HG03196 (cell line): ENCODE results near the gene BBX.

Source experiments
- ATAC-seq: cut with Tn5 transposase; IDR thresholded peaks from one replicate; pipeline ENCODE4 v1.9.1; 2021; ENCODE audit not compliant: unreplicated experiment

The BBX gene

GRCh38 chr3:107791450-107791849 is 268.7 kb downstream of the BBX start:
- no peak for ATAC-seq

GRCh38 chr3:107794664-107795443 is 272.1 kb downstream of the BBX start:
- no peak for ATAC-seq

GRCh38 chr3:107795514-107796094 is 272.8 kb downstream of the BBX start:
- no peak for ATAC-seq

GRCh38 chr3:107796791-107797190 is 274.0 kb downstream of the BBX start:
- no peak for ATAC-seq

GRCh38 chr3:107797586-107797985 is 274.8 kb downstream of the BBX start:
- ATAC-seq, result no peak

- ATAC-seq, result no peak
Measured at GRCh38 chr3:107798381-107798780, 275.6 kb downstream of the BBX start.

- no peak for ATAC-seq
Measured at GRCh38 chr3:107800710-107801109, 277.9 kb downstream of the BBX start.

GRCh38 chr3:107803170-107803569 is 280.4 kb downstream of the BBX start:
- ATAC-seq, result no peak

- ATAC-seq, result no peak
Measured at GRCh38 chr3:107806021-107806420, 283.3 kb downstream of the BBX start.

- no peak for ATAC-seq
Measured at GRCh38 chr3:107806536-107806935, 283.8 kb downstream of the BBX start.

GRCh38 chr3:107810171-107811071 is 287.7 kb downstream of the BBX start:
- no peak for ATAC-seq

- ATAC-seq, result no peak
Measured at GRCh38 chr3:107813026-107813425, 290.3 kb downstream of the BBX start.

GRCh38 chr3:107816107-107816506 is 293.3 kb downstream of the BBX start:
- ATAC-seq, result no peak

- no peak for ATAC-seq
Measured at GRCh38 chr3:107817076-107817475, 294.3 kb downstream of the BBX start.

GRCh38 chr3:107818025-107818424 is 295.3 kb downstream of the BBX start:
- no peak for ATAC-seq

GRCh38 chr3:107819656-107820055 is 296.9 kb downstream of the BBX start:
- no peak for ATAC-seq

- no peak for ATAC-seq
Measured at GRCh38 chr3:107822308-107822707, 299.5 kb downstream of the BBX start.

GRCh38 chr3:107824822-107825371 is 302.1 kb downstream of the BBX start:
- ATAC-seq, result no peak

GRCh38 chr3:107825556-107825955 is 302.8 kb downstream of the BBX start:
- no peak for ATAC-seq

GRCh38 chr3:107826727-107827126 is 304.0 kb downstream of the BBX start:
- ATAC-seq, result no peak

- no peak for ATAC-seq
Measured at GRCh38 chr3:107829185-107829584, 306.4 kb downstream of the BBX start.
